Stimulated activated CD8-positive, alpha-beta memory T cell treated with anti-CD3 and anti-CD28 coated beads, Interleukin-4, amount 100 ng/mL, for 48 hours (primary cell): Measurements from ENCODE around the gene SFXN4.
A peak's percentile ranks its signal among the peaks of the same experiment; 100 is the strongest.
"Not testable (repeated sequence)": the region's sequence is repeated elsewhere in the genome, so short reads cannot be mapped to it uniquely, and the experiment has no call there.

ENCODE experiments used
- DNase-seq: peaks from one replicate; pipeline ENCODE4 v3.0.0-alpha.2; 2020

SFXN4 gene

GRCh38 chr10:119139464-119140067, 25.9 kb downstream of the SFXN4 start:
- DNase-seq: peak; percentile 70

DNA sequence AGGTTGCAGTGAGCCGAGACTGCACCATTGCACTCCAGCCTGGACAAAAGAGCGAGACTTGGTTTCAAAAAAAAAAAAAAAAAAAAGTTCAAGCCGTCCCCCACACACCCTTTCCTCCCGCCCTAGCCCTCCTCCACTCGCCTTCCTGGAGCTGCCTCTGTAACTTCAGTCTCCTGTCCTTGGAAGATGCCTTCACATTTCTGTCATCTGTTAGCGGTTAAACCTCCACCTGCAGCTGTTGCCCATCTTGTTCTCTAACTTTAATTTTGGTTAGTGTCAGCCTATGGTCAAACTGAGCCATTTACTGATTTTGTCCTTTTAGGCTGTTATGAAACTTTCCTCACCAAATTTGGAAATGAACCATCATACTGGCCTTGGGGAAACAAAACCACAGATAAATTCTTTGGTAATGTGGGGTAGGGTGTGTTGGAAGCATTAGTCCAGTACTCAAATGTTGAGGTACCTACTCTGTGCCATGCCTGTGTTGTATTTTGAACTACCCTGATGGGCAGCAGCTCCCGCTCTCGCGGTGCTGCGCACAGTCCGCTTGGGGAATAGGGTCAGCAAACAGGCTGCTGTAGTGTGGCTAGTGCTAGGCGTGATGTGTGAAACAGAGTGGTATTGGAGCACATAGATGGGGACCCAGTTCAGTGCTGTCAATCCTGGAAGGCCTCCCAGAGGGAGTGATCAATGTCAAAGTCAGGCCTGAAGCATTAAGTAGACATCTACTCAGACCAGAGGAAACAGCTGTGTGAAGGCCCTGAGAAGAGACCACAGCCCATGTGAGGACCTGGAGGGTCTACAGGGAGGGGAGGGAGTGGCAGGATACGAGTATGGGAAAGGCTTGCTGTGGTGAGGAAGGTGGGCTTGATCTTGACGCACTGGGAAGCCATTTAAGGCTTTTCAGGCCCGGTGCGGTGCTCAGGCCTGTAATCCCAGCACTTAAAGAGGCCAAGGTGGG, 26.9 kb downstream of the SFXN4 start:
- DNase-seq: no peak

GRCh38 chr10:119137878-119138277, 27.6 kb downstream of the SFXN4 start:
- DNase-seq: not testable (repeated sequence)

GRCh38 chr10:119136084-119136483, 29.4 kb downstream of the SFXN4 start:
- no peak for DNase-seq

- peak; percentile 42 for DNase-seq
Observed at GRCh38 chr10:119135513-119135881, 30.0 kb downstream of the SFXN4 start.

- DNase-seq: peak; percentile 78
Observed at GRCh38 chr10:119133949-119134348, 31.6 kb downstream of the SFXN4 start.

DNA sequence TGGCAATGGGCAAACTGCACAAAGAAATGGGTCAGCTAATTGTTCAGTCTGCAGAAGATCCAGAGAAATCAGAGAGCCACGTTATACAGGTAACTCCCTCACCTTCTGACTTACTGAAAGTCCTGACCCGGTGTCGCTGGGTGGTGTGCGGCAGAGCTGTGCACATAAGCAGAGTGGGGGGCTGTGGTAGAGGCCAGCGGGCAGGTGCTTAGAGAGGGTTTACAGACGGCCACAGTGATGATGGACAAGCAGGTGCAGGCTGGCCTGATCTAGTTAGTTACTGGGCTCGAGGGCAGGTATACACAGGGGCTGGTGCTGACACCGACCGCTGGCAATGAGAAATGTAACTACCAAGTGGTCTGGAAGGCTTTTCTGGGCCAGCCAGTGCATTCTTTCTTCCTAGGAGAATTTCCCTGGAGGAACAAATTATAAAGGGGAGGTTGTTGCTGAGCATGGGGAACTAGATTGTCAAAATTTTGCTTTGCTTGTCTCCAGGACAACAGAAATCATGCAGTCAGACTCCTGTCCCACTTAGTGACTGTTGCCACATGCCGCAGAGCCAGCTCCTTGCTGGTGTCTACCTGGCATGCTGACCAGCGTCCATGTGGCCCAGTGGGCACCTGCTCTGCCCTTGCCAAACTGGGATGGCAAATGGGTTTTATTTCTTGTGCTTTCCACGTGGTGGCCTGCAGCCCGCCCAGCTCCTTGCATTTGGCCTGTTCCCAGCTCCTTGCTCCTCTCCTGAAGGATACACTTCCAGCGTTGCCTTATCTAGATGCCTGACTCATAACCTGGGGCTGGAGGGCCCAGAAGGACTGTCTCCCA, 32.8 kb downstream of the SFXN4 start:
- no peak for DNase-seq

- DNase-seq: peak; percentile 57
Observed at GRCh38 chr10:119131512-119132240, 33.8 kb downstream of the SFXN4 start.

GRCh38 chr10:119129721-119130120, 35.8 kb downstream of the SFXN4 start:
- DNase-seq: no peak

DNA sequence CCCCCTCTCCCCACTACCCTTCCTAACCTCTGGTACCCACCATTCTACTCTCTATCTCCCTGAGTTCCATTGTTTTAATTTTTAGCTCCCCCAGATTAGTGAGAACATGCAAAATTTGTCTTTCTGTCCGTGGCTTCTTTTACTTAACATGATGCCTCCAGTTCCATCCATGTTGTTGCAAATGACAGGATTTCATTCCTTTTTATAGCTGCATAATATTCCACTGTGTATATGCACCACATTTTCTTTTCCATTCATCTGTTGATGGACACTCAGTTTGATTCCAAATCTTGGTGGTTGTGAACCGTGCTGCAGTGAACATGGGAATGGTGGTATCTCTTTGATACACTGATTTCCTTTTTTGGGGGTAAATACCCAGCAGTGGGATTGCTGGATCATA, 39.6 kb downstream of the SFXN4 start:
- no peak for DNase-seq

DNA sequence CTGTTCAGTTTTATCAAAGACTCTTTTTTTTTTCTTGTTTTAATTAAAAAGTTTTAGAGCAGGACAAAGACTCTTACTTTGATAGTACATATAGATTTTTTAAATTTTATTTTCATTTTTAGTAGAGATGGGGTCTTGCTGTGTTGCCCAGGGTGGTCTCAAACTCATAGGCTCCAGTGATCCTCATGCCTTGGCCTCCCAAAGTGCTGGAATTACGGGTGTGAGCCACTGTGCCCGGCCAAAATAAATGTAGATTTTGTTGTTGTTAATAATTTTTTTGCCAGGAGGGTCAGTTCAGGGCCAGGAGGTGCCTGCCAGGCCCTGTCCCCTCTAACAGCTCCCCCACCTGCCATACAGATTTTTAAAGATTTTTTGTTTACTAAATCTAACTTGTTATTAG, 44.6 kb downstream of the SFXN4 start:
- DNase-seq: no peak

GRCh38 chr10:119120413-119120867, 45.1 kb downstream of the SFXN4 start:
- no peak for DNase-seq

GRCh38 chr10:119119400-119119799, 46.1 kb downstream of the SFXN4 start:
- no peak for DNase-seq

- DNase-seq: no peak
Observed at GRCh38 chr10:119118231-119118630, 47.3 kb downstream of the SFXN4 start.

GRCh38 chr10:119116326-119116951, 49.1 kb downstream of the SFXN4 start:
- DNase-seq: no peak

GRCh38 chr10:119115926-119116325, 49.6 kb downstream of the SFXN4 start:
- DNase-seq: no peak

DNA sequence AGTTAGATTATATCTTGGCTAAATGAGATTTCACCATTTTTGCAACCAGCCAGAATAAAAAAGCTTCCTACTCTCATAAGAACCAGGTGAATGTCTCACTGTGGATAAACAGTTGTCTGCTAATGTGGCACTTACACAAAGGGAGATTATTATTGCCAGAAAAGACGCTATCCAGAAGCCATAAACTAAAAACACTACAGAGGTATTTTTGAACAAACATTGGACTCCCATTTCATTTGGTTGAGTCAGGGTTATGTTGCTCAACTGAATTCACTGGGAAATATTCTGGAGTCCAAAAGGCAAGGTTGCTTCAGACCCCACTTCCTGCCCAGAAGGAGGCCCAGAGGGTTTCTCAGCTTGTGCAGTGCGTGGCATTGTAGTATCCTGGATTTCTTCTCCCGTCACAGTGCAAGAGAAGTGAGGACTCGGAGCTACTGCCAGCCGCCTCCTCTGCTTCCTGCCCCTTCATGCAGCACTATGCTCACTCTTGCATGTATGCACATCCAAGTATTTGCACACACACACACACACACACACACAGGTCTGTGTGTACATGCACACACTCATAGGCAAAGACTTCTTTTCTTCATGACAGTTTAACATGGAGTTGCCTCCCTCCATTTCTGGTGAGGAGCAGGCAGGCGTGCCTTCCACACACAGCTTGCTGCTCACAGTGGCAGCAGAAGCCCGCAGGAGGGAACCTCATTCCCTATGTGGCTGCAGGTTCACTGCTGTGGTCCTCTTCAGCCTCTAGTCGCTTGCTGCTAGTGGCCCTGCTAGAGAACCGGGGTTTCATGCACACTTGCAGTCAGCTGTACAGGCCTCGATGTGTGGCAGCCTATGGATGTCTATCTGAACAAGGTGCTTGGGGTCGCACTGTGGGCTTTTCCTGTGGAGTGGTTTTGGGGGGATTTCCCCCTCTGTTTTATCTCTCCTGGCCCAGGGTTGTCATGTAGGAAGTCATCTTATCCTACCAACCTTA, 51.5 kb downstream of the SFXN4 start:
- no peak for DNase-seq

DNA sequence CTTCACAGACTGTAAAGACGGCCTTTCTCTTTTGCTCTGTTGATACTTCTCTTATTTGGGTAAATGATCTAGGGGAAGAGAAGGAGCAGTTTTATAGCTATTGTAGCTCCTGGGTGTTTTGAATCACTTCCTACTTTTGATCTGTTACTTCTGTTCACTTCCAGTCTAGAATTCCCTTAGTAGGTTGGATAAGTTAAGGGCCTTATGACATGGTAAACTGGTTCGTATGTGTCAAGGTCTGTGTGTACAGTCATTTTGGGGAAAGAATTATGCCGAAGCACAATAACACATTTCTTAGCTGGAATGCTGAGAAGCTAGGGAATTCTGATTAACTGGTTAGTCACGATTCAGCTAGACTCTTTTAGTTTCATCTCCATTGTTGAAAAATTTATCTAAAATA, 53.5 kb downstream of the SFXN4 start:
- no peak for DNase-seq

DNA sequence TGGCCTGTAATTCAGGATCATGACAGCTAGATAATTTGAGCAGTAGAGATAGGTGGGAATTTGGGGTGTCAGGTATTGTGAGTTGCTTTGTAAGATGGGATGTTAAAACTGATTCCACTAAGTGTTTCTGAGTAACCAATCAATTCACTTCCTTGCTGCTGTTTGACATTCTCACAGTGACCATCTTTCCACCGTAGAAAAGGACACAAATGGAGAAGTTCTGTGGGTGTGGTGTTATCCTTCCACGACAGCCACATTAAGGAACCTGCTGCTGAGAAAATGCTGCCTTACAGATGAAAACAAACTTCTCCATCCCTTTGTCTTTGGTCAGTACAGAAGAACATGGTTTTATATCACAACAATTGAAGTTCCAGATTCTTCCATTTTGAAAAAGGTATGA, 57.7 kb downstream of the SFXN4 start:
- DNase-seq: not testable (repeated sequence)

DNA sequence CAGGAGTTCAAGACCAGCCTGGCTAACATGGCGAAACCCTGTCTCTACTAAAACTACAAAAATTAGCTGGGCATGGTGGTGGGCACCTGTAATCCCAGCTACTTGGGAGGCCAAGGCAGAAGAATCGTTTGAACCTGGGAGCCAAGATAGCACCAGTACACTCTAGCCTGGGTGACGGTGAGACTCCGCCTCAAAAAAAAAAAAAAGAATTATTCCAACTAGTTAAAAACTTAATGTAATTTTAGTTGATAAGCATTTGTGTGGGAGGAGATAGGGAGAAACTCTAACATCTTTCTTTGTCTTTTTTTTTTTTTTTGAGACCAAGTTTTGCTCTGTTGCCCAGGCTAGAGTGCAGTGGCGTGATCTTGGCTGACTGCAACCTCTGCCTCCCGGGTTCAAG, 58.4 kb downstream of the SFXN4 start:
- DNase-seq: not testable (repeated sequence)

DNA sequence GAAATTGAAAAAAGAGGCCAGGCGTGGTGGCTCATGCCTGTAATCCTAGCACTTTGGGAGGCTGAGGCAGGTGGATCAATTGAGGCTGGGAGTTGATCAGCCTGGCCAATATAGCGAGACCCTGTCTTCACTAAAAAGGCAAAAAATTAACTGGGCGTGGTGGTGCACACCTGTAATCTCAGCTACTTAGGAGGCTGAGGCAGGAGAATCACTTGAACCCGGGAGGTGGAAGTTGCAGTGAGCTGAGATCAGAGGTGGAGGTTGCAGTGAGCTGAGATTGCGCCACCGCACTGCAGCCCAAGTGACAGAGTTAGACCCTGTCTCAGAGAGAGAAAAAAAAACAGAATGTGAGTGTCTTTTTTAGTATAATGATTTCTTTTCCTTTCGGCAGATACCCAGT, 59.6 kb downstream of the SFXN4 start:
- DNase-seq: not testable (repeated sequence)
